ENCODE measurements around the gene LBR. TPM values are rescaled to one million over a fixed set of nuclear protein-coding genes. Genes with fewer than 3 reads are reported as not detected.
A peak's percentile ranks its signal among the peaks of the same experiment; 100 is the strongest.

Gene LBR
- total RNA-seq, 2 donors from 2014 or later = 85.2 to 88.5 TPM

DNA sequence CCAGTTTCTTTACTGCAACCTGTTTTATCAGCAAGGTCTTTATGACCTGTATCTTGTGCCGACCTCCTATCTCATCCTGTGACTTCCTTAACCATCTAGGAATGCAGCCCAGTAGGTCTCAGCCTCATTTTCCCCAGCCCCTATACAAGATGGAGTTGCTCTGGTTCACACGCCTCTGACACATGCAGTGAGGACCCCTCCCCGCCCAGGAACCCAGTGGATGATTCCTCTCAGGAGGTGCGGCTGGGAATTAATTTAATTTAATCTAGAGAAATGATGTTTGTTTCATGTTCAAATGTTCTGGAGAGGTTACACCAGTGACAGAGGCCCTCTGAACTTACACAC lies 39.0 kb upstream of the LBR start:
- no peak for ATAC-seq
- intact Hi-C loops (cut with DNase I, micrococcal nuclease) = no loop called here
- peak in 1 of 2 donors; percentile 18 for DNase-seq

- DNase-seq = no peak
- intact Hi-C loops (cut with DNase I, micrococcal nuclease) = no loop called here
- ATAC-seq = no peak
Observed at GRCh38 chr1:225465793-225466517, 38.1 kb upstream of the LBR start.

GRCh38 chr1:225464851-225465792 lies 37.3 kb upstream of the LBR start:
- peak; percentile 5 for ATAC-seq
- intact Hi-C loops (cut with DNase I, micrococcal nuclease) = no loop called here
- peak; percentile 21 to 37 for DNase-seq

GRCh38 chr1:225462714-225463574 lies 35.1 kb upstream of the LBR start:
- intact Hi-C loops (cut with DNase I, micrococcal nuclease) = no loop called here
- peak; percentile 57 for ATAC-seq
- DNase-seq = peak; percentile 55 to 56

DNA sequence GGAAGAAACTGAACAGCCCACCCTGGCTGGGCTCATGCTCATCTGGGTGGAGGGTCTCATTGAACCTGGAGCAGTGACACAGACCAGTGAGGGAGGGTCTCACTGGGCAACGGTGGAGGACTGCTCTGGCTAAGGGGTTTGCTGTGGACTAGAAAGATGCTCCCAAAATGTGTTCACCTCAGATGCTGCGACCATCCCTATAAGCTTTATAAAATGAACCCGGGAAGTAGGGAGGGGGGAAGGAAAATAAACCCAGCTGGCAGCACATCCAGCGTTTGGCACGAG lies 34.5 kb upstream of the LBR start:
- intact Hi-C loops (cut with DNase I, micrococcal nuclease) = no loop called here
- DNase-seq (peak; percentile 23 to 44), ATAC-seq (no peak)

- DNase-seq (peak in 1 of 2 donors; percentile 42), ATAC-seq (no peak)
- intact Hi-C loops (cut with DNase I, micrococcal nuclease) = no loop called here
Observed at GRCh38 chr1:225461533-225462428, 33.9 kb upstream of the LBR start.

GRCh38 chr1:225460737-225461532 lies 33.1 kb upstream of the LBR start:
- ATAC-seq (no peak), DNase-seq (peak in 1 of 2 donors; percentile 26)
- intact Hi-C loops (cut with DNase I, micrococcal nuclease) = no loop called here

- peak in 1 of 2 donors; percentile 32 for DNase-seq
- intact Hi-C loops (cut with DNase I, micrococcal nuclease) = no loop called here
- ATAC-seq = no peak
Observed at GRCh38 chr1:225460021-225460736, 32.3 kb upstream of the LBR start.

- no peak for ATAC-seq
Observed at GRCh38 chr1:225458222-225458631, 30.4 kb upstream of the LBR start.

GRCh38 chr1:225454733-225455132 lies 26.9 kb upstream of the LBR start:
- ATAC-seq (peak; percentile 15), DNase-seq (no peak)
- intact Hi-C loops (cut with DNase I, micrococcal nuclease) = no loop called here

More at GRCh38 chr1:225458222-225458631, 30.4 kb upstream of the LBR start:
- intact Hi-C loops (cut with DNase I, micrococcal nuclease) = no loop called here
- no peak for DNase-seq

DNA sequence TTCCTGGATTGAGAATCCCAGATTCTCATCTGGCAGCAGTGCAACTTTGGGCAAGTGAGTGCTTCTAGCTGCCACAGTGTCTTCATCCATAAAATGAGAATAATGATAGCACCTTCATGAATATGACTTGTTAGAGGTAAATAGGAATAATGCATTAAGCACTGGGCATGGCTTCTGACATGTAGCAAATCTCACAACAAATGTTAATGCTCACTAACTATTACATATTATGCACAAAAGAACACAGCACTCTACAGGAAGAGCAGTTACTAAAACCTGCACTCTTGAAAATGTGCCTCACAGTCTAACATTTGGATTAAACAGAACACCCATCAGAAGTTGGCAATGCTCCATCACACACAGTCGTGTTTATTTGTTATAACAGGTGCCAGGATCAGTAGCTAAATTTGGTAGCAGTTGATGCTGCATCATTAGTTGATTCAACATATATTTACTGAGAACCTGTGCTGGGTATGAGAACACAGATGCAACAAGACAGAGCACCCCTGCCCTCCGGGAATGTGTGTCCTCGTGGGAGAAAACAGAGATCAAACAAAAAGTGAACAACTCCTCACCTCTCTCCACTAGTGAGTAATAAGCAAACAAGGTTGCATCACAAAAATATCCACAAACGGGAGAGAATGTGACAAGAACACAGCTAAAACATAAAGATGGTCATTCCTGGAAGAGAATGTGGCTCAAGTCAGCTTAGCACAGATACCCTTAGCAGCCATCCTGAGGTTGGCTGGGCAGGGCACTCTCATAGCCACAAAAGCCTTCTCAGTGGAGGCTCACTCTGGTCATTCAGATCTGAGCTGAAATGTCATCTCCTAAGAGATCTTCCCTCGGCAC lies 26.2 kb upstream of the LBR start:
- intact Hi-C loops (cut with DNase I, micrococcal nuclease) = no loop called here
- no peak for DNase-seq
- no peak for ATAC-seq

DNA sequence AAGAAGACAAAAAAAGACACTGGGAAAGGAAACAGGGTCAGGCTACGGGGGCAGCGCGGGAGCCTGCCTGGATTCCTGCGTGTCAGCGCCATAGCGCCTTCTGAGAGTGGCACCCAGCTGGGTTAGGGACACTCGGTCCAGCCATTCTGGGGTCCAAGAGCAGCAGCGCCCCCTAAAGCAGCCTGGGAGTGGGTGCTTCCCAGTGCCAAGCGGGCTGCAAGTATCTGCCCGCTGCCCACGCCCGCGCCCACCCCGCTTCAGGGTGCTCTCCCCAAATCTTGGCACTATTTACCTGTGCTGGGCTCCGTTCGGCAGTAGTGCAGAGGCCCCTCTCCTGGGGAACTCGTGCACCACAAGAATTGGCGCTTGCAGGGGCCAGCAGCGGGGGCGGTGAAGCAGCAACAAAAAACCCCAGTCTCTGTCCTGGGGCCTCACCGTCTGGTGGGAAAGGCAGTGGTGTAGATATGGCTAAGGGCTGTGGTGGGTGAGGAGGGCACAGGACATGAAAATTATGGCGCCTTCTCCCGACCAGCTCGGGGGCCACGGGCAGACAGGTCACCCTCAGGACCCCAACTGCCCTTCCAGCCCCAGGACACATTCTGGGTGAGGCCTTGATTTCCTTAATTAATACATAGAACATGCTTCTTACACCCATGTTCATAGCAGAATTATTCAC lies 24.1 kb upstream of the LBR start:
- DNase-seq (no peak), ATAC-seq (no peak)
- intact Hi-C loops (cut with DNase I, micrococcal nuclease) = no loop called here

DNA sequence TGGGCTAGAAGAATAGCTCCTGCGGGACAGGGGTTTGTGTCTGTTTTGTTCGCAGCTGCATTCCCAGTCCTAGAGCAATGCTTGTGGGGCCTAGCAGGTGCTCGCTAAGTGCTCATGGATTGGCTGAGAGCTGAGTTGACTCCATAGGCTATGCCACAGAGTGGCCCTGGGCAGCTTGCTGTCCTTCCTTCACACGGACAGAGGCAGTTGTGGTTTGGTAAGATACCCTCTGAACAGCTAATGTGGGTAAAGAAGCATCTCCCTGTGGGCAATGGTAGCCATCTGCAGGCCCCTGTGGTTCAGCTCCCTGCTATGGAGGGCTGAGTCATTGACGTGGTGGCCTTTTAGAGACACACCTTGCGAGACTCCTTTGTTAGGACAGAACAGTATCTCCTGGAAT lies 23.5 kb upstream of the LBR start:
- DNase-seq (no peak), ATAC-seq (no peak)
- intact Hi-C loops (cut with DNase I, micrococcal nuclease) = no loop called here

DNA sequence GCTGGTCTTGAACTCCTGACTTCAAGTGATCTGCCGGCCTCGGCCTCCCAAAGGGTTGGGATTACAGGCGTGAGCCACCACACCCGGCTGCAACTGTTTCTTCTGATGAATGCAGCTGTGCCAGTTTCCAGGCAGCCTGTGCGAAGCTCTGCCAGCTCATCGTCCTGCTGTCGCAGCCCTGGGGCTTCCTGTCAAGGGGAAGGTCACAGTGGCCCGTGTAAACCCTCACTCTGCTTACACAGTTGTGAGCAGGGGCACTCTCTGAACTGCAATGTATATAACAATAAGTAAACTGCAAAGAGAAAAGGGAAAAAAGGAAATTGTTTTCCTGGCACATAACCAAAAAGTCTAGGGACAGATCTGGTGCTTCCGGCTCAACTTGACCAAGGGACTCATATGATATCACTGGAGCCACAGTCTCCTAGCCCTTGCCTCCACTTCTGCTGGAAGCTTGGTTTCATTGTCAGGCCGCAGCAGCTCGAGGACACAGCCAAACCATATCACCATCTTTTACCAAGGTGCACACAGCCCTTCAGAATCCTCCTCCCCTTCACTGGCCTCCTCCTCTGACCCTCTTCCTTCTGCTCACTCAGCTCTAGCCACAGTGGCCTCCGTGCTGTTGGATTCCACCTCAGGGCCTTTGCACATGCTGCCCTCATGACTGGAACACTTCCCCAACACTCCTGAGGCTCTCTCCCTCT lies 22.8 kb upstream of the LBR start:
- ATAC-seq (no peak), DNase-seq (peak; percentile 28 to 58)
- intact Hi-C loops (cut with DNase I, micrococcal nuclease) = no loop called here

GRCh38 chr1:225449774-225450173 lies 21.9 kb upstream of the LBR start:
- no peak for DNase-seq
- intact Hi-C loops (cut with DNase I, micrococcal nuclease) = no loop called here
- no peak for ATAC-seq
